ENCODE results near the gene CABCOCO1. TPM values are rescaled to one million over a fixed set of nuclear protein-coding genes. Genes with fewer than 3 reads are reported as not detected.
"Not testable (repeated sequence)": the region's sequence is repeated elsewhere in the genome, so short reads cannot be mapped to it uniquely, and the experiment has no call there.

CABCOCO1 gene
- total and polyA plus RNA-seq, 5 donors = 0.09 to 0.66 TPM; not detected in 3

- not testable (repeated sequence) for H3K4me3 ChIP-seq (ENCODE audit: low read length)
These were observed 49.4 kb downstream of the CABCOCO1 start for GRCh38 chr10:61712105-61712504.

GRCh38 chr10:61719475-61719874 is 56.7 kb downstream of the CABCOCO1 start:
- H3K4me1 ChIP-seq (ENCODE audit: control insufficient read depth, insufficient read depth, low read length); intact Hi-C loops (cut with DNase I); H3K4me3 ChIP-seq (ENCODE audit: low read length); ATAC-seq; H3K9me3 ChIP-seq (ENCODE audit: control insufficient read depth, low read length); H3K27me3 ChIP-seq (ENCODE audit: control insufficient read depth, insufficient read depth); DNase-seq; H3K27ac ChIP-seq (ENCODE audit: low read length): not testable (repeated sequence)
- 94% methylated on average over 6 of the region's 6 CpGs for WGBS

More at GRCh38 chr10:61712105-61712504, 49.4 kb downstream of the CABCOCO1 start:
- H3K9me3 ChIP-seq (ENCODE audit: control insufficient read depth, low read length); H3K27me3 ChIP-seq (ENCODE audit: control insufficient read depth, insufficient read depth); DNase-seq; ATAC-seq; H3K4me1 ChIP-seq (ENCODE audit: control insufficient read depth, insufficient read depth, low read length); intact Hi-C loops (cut with DNase I); H3K27ac ChIP-seq (ENCODE audit: low read length): not testable (repeated sequence)
- 63% methylated on average over 2 of the region's 2 CpGs for WGBS

- no peak for DNase-seq
- Histone ChIP-seq H3K27ac (ENCODE audit: low read length) (no peak overlapping the region), H3K4me1 (ENCODE audit: control insufficient read depth, insufficient read depth, low read length) (no peaks in the 10 kb centered on the region), H3K4me3 (ENCODE audit: low read length) (no peak overlapping the region), H3K9me3 (ENCODE audit: control insufficient read depth, low read length) (no peaks in the 10 kb centered on the region), H3K27me3 (ENCODE audit: control insufficient read depth, insufficient read depth) (no peaks in the 10 kb centered on the region)
- intact Hi-C loops (cut with DNase I) = no loop called here
- ATAC-seq = no peak
- WGBS = 79% methylated on average over 3 of the region's 3 CpGs
These were observed 57.2 kb downstream of the CABCOCO1 start for GRCh38 chr10:61719906-61720305.

GRCh38 chr10:61721431-61721830 is 58.7 kb downstream of the CABCOCO1 start:
- 89% methylated on average over 4 of the region's 4 CpGs for WGBS
- ATAC-seq = no peak
- no peak for DNase-seq
- H3K9me3 ChIP-seq (ENCODE audit: control insufficient read depth, low read length) = no peaks in the 10 kb centered on the region
- no peaks in the 10 kb centered on the region for H3K27me3 ChIP-seq (ENCODE audit: control insufficient read depth, insufficient read depth)
- no peaks in the 10 kb centered on the region for H3K4me1 ChIP-seq (ENCODE audit: control insufficient read depth, insufficient read depth, low read length)
- intact Hi-C loops (cut with DNase I) = no loop called here
- no peak overlapping the region for H3K27ac ChIP-seq (ENCODE audit: low read length)
- no peak overlapping the region for H3K4me3 ChIP-seq (ENCODE audit: low read length)

GRCh38 chr10:61725221-61725620 is 62.5 kb downstream of the CABCOCO1 start:
- intact Hi-C loops (cut with DNase I); ATAC-seq; H3K9me3 ChIP-seq (ENCODE audit: control insufficient read depth, low read length); DNase-seq; H3K4me3 ChIP-seq (ENCODE audit: low read length); H3K27ac ChIP-seq (ENCODE audit: low read length); H3K27me3 ChIP-seq (ENCODE audit: control insufficient read depth, insufficient read depth); H3K4me1 ChIP-seq (ENCODE audit: control insufficient read depth, insufficient read depth, low read length): not testable (repeated sequence)
- WGBS = 87% methylated on average over 2 of the region's 2 CpGs

GRCh38 chr10:61729596-61729995 is 66.9 kb downstream of the CABCOCO1 start:
- Histone ChIP-seq H3K4me3 (ENCODE audit: low read length) (no peak overlapping the region), H3K27me3 (ENCODE audit: control insufficient read depth, insufficient read depth) (no peaks in the 10 kb centered on the region), H3K9me3 (ENCODE audit: control insufficient read depth, low read length) (no peaks in the 10 kb centered on the region), H3K27ac (ENCODE audit: low read length) (no peak overlapping the region), H3K4me1 (ENCODE audit: control insufficient read depth, insufficient read depth, low read length) (no peaks in the 10 kb centered on the region)
- intact Hi-C loops (cut with DNase I) = no loop called here
- 91% methylated on average over 2 of the region's 2 CpGs for WGBS
- ATAC-seq = no peak
- DNase-seq = no peak

- Histone ChIP-seq H3K4me1 (ENCODE audit: control insufficient read depth, insufficient read depth, low read length) (no peaks in the 10 kb centered on the region), H3K27me3 (ENCODE audit: control insufficient read depth, insufficient read depth) (no peaks in the 10 kb centered on the region), H3K4me3 (ENCODE audit: low read length) (no peak overlapping the region), H3K9me3 (ENCODE audit: control insufficient read depth, low read length) (no peaks in the 10 kb centered on the region), H3K27ac (ENCODE audit: low read length) (no peak overlapping the region)
- intact Hi-C loops (cut with DNase I) = loop anchor here in 1 of 4 donors (10.0 kb wide), 1 partner anchor 596 kb away; no protein-coding TSS in a partner anchor
- DNase-seq (no peak), ATAC-seq (no peak)
- whole genome bisulfite sequencing = 79% methylated on average over 2 of the region's 2 CpGs
These were observed 67.9 kb downstream of the CABCOCO1 start for GRCh38 chr10:61730671-61731070.

- H3K9me3 ChIP-seq (ENCODE audit: control insufficient read depth, low read length) = no peaks in the 10 kb centered on the region
- H3K4me3 ChIP-seq (ENCODE audit: low read length) = no peak overlapping the region
- intact Hi-C loops (cut with DNase I) = loop anchor here in 1 of 4 donors (10.0 kb wide), 1 partner anchor 597 kb away; no protein-coding TSS in a partner anchor
- no peaks in the 10 kb centered on the region for H3K4me1 ChIP-seq (ENCODE audit: control insufficient read depth, insufficient read depth, low read length)
- ATAC-seq (no peak), DNase-seq (no peak)
- no peak overlapping the region for H3K27ac ChIP-seq (ENCODE audit: low read length)
- H3K27me3 ChIP-seq (ENCODE audit: control insufficient read depth, insufficient read depth) = no peaks in the 10 kb centered on the region
- WGBS = 45% methylated on average over 1 of the region's 1 CpG
These were observed 68.9 kb downstream of the CABCOCO1 start for GRCh38 chr10:61731638-61732037.

- Histone ChIP-seq H3K4me3 (ENCODE audit: low read length) (no peak overlapping the region), H3K27ac (ENCODE audit: low read length) (no peak overlapping the region), H3K9me3 (ENCODE audit: control insufficient read depth, low read length) (no peaks in the 10 kb centered on the region), H3K4me1 (ENCODE audit: control insufficient read depth, insufficient read depth, low read length) (no peaks in the 10 kb centered on the region), H3K27me3 (ENCODE audit: control insufficient read depth, insufficient read depth) (no peaks in the 10 kb centered on the region)
- intact Hi-C loops (cut with DNase I) = loop anchor here in 1 of 4 donors (10.0 kb wide), 1 partner anchor 598 kb away; no protein-coding TSS in a partner anchor
- DNase-seq (no peak), ATAC-seq (no peak)
- WGBS = 80% methylated on average over 4 of the region's 4 CpGs
These were observed 70.0 kb downstream of the CABCOCO1 start for GRCh38 chr10:61732629-61733278.

GRCh38 chr10:61733358-61733940 is 70.7 kb downstream of the CABCOCO1 start:
- WGBS = 81% methylated on average over 1 of the region's 1 CpG
- intact Hi-C loops (cut with DNase I) = loop anchor here in 1 of 4 donors (10.0 kb wide), 1 partner anchor 599 kb away; no protein-coding TSS in a partner anchor

GRCh38 chr10:61735882-61736281 is 73.2 kb downstream of the CABCOCO1 start:
- Histone ChIP-seq H3K4me3 (ENCODE audit: low read length) (no peak overlapping the region), H3K9me3 (ENCODE audit: control insufficient read depth, low read length) (no peaks in the 10 kb centered on the region), H3K27ac (ENCODE audit: low read length) (no peak overlapping the region), H3K27me3 (ENCODE audit: control insufficient read depth, insufficient read depth) (no peaks in the 10 kb centered on the region), H3K4me1 (ENCODE audit: control insufficient read depth, insufficient read depth, low read length) (no peaks in the 10 kb centered on the region)
- WGBS = 95% methylated on average over 3 of the region's 3 CpGs
- DNase-seq (no peak), ATAC-seq (no peak)
- intact Hi-C loops (cut with DNase I) = loop anchor here in 1 of 4 donors (10.0 kb wide), 1 partner anchor 601 kb away; no protein-coding TSS in a partner anchor

More at GRCh38 chr10:61733358-61733940, 70.7 kb downstream of the CABCOCO1 start:
- Histone ChIP-seq H3K4me1 (ENCODE audit: control insufficient read depth, insufficient read depth, low read length) (no peaks in the 10 kb centered on the region), H3K27ac (ENCODE audit: low read length) (no peak overlapping the region), H3K9me3 (ENCODE audit: control insufficient read depth, low read length) (no peaks in the 10 kb centered on the region), H3K27me3 (ENCODE audit: control insufficient read depth, insufficient read depth) (no peaks in the 10 kb centered on the region), H3K4me3 (ENCODE audit: low read length) (no peak overlapping the region)
- DNase-seq (no peak), ATAC-seq (no peak)

Data from right cardiac atrium (tissue), 5 donors.